Measurements from ENCODE around the gene C1S.

Gene C1S

GRCh38 chr12:7075939-7076338 lies 15.4 kb downstream of the C1S start:
- no peak for DNase-seq (ENCODE audit: low read depth)

DNA sequence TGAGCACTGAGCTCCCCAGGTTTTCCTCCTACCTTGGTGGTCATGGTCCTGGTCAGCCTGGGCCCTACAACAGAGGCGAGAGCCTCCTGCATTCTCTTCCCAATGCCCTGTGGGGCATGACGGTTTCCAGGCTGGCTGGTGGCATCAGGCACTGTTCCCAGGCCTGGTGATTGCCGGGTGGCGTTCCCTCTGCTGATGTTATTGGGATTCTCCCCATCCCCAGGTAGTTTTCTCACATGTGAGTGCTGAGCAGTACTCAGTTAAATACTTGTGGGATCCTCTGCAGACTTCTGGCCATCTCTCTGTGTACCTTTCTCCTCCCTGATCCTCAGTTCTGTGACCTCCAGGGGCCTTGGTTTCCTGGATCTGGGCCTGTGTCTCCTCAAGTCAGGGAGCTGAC lies 16.0 kb downstream of the C1S start:
- DNase-seq (ENCODE audit: low read depth) = no peak

GRCh38 chr12:7078163-7078562 lies 17.6 kb downstream of the C1S start:
- no peak for DNase-seq (ENCODE audit: low read depth)

DNA sequence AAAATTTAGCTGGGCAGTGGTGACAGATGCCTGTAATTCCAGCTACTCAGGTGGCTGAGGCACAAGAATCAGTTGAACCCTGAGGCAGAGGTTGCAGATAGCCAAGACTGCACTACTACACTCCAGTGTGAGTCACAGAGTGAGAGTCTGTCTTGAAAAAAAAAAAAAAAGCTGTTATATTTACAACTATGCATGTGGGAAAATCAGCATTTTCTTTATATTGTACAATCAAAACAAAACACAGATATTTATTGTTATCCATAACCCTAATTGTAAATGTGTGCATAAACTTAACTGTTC lies 19.3 kb downstream of the C1S start:
- DNase-seq (ENCODE audit: low read depth) = no peak

- DNase-seq (ENCODE audit: low read depth) = no peak
Measured at GRCh38 chr12:7081037-7081436, 20.5 kb downstream of the C1S start.

GRCh38 chr12:7083125-7083524 lies 22.6 kb downstream of the C1S start:
- DNase-seq (ENCODE audit: low read depth) = no peak

DNA sequence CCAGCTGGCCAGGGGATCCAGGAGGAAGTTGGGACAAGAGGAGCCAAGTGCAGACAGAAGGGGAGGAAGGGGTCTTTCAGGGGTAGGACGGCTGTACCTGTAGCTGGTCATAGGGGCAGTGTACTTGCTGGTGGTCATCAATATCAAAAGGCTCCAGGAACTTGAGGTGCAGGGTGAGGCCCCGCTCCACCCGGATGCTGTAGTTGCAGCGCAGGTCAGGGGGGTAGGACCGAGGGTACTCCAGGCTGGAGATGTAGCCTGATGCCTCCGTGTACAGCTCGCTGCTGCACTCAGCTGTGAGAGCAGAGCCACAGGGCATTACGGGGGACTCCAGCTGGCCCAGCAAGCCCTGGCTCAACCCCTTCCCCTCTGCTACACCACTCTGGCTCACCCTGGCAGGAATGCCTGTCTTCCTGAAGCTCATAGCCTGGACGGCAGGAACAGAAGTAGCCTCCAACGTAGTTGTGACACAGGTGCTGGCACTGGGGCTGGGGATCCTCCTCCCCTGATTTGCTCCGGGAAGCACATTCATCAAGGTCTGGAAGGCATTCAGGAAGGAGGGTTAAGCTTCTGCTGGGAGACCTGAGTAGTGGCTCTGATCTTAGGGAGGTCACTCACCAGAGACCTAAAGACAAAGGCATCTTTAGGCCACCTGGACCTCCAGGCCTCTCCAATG lies 28.8 kb downstream of the C1S start:
- DNase-seq (ENCODE audit: low read depth) = no peak

DNA sequence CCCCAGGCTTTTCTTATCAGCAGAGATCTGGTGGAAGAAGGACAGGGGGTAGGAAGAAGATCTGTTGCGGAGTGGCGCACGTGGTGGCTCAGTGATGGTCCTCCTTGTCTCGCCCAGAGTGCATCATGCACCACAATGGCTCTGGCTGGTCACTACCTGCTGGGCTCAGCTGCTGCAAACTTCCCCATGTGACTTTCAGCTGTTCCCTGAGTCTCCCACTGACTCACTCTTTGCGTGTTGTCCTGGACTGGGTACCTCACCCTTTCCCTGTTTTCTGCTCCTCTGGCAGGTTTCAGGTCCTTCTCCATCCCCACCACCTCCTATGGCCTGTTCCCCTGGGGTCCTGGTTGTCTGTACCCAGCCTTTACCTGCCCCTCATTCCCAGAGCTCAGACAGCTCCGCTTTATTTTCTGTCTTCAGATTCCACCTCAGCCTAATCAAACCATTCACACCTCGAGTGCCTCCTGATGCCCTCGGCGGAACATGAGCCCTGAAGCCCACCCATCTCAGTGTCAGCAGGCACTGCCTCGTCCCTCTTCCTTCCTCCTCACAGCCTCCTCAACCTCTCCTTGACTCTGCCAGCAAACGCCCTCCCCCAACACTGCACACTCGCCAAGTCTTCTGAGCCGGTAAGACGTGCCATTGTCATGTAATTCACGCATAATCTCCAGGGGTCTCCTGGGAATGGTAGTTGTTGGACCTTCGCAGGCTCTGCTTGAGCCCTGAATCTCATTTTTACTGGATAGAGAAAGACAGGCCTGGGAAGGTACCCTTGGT lies 29.9 kb downstream of the C1S start:
- no peak for DNase-seq (ENCODE audit: low read depth)

DNA sequence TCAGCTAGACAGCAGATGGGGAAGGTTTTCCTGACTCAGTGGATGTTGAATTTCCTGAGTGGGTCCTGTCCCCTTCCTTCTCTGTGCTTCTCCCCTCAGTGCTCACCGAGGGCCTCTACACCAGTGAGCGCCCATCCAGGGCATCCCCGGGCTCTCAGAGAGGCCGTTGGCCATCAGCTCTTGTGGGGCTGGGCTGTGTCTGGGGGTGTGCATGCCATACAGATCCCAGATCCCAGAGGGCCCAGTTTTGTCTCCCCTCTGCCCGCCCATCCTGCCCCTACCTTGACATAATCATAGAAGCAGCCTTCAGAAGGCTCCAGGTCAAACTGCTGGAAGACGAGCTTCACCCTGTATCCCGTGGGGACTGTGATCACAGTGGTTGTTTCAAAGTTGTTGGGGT lies 30.7 kb downstream of the C1S start:
- DNase-seq (ENCODE audit: low read depth) = no peak

- no peak for DNase-seq (ENCODE audit: low read depth)
Measured at GRCh38 chr12:7091660-7092228, 31.2 kb downstream of the C1S start.

DNA sequence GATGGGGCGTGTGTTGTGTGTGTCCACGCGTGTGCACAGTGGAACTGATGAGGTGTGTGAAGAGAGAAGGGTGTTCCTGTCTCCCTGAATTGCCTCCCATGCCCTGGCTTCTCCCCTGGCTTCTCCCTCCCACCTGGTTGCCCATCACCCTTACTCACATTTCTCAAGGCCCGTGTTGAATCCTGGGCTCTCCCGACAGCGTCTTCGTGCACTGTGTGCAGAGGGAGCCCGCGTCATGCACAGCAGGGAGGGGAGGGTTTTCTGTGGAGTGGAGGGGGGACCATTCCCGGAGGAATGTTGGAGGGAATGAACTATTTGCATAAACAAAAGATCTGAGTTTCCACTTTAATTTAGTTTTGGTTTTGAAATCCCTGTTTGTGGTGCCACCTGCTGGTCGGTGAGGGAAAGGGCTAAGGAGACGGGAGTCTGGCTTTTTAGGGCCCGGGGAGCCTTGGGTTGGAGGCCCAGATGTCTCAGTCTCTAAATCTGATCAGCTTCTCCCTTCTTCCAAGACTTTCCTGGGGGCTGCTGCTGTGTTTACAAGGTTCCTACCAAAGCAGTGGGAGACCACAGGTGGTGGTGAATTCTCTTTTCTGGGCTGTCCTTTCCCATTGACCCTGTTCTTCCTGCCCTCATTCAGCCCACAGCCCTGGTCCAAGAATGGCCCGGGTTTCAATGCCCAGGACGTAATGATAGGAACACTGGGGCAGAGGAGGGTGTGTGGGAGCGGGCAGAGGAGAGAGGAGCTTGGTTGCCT lies 31.9 kb downstream of the C1S start, which contains the start of gene C1R:
Gene C1R (minus strand): TSS at position 217 of the 757 bp plus-strand sequence. CDS start 57 bp downstream, at position 160.
- peak; percentile 38 for DNase-seq (ENCODE audit: low read depth)

GRCh38 chr12:7092986-7093460 lies 32.5 kb downstream of the C1S start:
- no peak for DNase-seq (ENCODE audit: low read depth)

GRCh38 chr12:7093486-7093885 lies 33.0 kb downstream of the C1S start:
- no peak for DNase-seq (ENCODE audit: low read depth)

DNA sequence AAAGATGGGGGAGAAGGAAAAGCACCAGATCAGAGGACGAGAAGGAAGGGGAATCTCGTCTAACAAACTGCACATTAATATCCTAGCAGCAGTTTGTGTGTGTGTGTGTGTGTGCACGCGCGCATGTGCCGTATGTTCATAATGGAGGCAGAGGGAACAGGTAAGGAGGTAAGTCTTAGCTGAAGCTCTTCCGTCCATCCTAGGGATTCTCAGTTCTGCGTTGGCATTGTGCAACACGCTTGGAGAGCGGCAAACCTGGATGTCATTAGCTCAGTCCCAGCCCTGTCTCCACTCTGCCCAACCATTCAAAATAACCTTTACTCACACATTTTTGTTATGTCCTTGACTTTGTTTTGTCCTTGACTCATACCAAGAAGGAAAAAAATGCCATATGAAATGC lies 33.4 kb downstream of the C1S start:
- DNase-seq (ENCODE audit: low read depth) = no peak

DNA sequence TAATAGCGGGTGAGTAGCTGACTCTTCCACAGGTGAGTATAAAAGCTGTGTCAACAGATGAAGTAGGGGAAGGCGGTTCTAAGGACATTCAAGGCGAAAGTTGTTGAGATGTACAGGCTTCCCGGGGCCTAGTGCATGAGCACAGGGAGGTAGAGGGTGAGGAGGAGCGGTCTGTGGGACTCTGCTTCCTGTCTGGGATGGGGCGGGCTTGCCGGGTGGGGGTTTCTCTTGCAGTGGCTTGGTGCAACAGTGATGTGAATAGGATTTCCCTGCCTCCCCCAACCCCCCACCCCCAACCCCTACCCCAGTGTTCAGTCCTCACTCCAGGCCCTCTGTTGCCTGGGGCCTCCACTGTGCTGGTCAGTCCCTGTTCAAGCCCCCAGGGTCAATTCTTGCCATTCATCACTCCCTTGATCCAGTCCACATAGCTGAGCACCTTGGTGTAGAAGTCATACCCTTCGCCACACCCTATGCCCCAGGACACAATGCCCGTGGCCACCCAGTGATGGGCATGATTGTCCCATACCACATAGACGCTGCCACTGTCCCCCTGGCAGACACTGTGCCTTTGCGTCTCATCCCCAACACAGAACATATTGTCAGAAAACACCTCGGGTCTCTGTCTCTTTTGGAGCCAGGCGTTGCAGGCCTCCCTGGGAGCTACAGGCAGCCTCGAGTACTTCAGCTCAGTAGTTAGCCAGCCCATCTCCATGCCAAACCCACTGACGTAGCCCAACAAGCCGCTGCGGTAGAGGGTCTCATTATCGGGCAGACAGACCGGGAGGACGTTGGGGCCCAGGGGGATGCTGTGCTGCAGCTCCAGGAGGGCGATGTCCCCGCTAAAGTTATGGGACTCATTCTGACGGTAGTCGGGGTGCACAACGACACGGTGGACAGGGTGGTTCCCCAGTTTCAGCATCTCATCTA lies 35.8 kb downstream of the C1S start:
- no peak for DNase-seq (ENCODE audit: low read depth)

DNA sequence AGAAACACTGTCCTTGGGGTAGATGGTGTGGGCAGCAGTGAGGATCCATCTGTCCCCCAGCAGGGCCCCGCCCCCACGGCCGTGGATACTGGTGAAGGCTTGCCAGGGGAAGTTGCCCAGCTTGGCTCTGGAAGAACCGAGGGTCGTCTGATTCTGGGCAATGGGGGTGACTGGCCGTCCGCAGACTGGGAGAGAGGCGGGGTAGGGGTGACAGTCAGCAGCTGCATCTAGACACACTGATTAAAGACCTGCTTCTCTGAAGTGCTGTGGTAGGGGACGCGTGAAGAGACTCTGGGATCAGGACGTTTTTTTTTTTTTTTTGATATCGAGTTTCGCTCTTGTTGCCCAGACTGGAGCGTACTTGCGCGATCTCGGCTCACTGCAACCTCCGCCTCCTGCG lies 36.5 kb downstream of the C1S start:
- no peak for DNase-seq (ENCODE audit: low read depth)

DNA sequence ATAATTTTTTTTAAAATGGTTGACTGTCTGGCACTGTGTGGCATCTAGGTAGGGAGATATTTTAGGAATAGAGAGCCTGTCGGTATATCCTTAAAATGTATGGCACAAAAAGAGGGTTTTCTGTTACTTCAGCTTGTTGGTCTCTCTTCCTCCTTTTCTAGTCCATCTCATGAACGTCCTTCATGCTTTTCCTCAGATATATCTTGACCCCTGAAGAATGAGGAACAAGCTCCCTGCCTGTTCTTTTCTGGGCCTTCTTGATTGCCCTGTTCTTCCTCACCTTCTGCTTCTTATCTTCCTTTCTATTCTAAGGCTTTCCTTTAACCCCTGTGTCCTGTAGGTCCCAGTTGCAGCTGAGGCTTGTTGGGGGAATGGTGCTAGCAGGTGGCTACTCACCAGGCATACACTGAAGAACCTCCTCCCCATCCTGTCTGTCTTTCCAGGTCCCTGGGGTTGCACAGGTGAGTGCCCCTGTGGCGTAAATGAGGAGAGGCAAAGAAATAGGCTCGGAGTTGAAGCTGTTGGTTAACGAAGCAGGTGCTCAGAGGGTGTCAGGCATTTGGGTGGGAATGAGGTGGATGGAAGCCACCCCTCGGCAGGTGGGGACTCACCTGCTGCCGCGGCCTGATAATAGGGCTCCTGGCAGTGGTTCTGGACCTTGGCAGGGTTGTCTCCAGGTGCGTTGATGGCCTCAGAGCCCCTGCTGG lies 38.9 kb downstream of the C1S start:
- no peak for DNase-seq (ENCODE audit: low read depth)

DNA sequence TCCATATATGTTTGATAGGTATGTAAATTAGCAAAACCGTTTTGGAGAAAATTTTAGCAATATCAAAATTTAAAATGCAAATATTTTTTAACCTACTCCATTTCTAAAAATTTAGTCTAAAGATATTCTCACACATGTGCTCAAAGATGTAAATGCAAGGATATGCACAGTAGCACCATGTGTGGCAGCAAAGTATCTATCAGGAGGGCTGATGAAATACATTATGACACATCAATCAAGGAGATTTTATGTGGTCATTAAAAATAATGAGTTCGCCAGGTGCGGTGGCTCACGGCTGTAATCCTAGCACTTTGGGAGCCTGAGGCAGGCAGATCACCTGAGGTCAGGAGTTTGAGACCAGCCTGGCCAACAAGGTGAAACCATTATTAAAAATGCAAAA lies 39.7 kb downstream of the C1S start:
- DNase-seq (ENCODE audit: low read depth) = no peak

GRCh38 chr12:7101047-7101693 lies 40.7 kb downstream of the C1S start:
- DNase-seq (ENCODE audit: low read depth) = no peak

DNA sequence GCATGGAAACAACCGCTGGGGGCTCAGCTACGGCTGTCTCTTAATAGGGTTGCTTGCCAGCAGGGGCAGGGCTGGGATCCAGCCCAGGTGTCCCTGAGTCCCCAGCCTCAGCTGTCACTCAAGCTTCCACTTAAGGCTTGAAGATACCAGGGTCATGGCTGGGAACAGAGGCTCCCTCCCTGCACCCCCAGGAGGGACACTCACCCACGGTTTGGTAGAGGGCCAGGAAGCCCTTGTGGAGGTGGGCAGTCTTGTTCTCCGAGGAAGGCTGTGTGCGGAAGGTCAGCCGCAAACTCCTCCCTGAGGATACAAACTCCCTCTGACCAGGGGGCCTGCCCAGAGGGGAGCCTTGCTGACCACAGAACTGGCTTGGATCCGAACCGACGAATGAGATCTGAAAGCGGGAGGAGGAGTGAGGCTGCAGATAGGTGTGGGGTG lies 41.2 kb downstream of the C1S start:
- no peak for DNase-seq (ENCODE audit: low read depth)

Data from activated T-helper 1 cell treated with Interleukin-2 at 50 U/mL for 16 hours (primary cell).